AG04449 (cell line): ENCODE data around the gene CLPTM1L.
A peak's percentile ranks its signal among the peaks of the same experiment; 100 is the strongest.

ENCODE experiments used
- CTCF ChIA-PET: fragments of 350-600 bp; formaldehyde crosslinking; extraction: SDS; loops from one replicate; lab custom pipeline; 2021; ENCODE audit warnings: antibody characterized with exemption; lab: Yijun Ruan, JAX
- POLR2A ChIA-PET: fragments of 400-600, 350-600 bp; formaldehyde crosslinking; extraction: SDS; loops from one replicate; lab custom pipeline; 2020; ENCODE audit warnings: antibody characterized with exemption, inconsistent platforms; lab: Yijun Ruan, JAX
- DNase-seq: peaks from one replicate; pipeline ENCODE4 v3.0.0-alpha.2; 2010; ENCODE audit warnings: low read depth, low spot score
- H3K4me3 ChIP-seq: 2 replicates; pipeline ENCODE4 v1.5.1; 2011; ENCODE audit warnings: low read depth, mild to moderate bottlenecking, control low read depth, low read length
- CTCF ChIP-seq: IDR thresholded peaks from one replicate; pipeline ENCODE4 v1.5.1; 2011; ENCODE audit warnings: mild to moderate bottlenecking, moderate library complexity, low read length, control low read depth, inconsistent platforms; ENCODE audit not compliant: insufficient read depth; ENCODE audit errors: missing control alignments

The CLPTM1L gene

GRCh38 chr5:1351156-1351555 lies 6.3 kb upstream of the CLPTM1L start:
- CTCF ChIA-PET = no interaction called here
- no peak for TF ChIP-seq CTCF

GRCh38 chr5:1349246-1349645 lies 4.3 kb upstream of the CLPTM1L start:
- ChIA-PET POLR2A (no interaction called here), CTCF (no interaction called here)
- DNase-seq = no peak
- H3K4me3 ChIP-seq = no peak overlapping the region
- TF ChIP-seq CTCF = no peak

More at GRCh38 chr5:1351156-1351555, 6.3 kb upstream of the CLPTM1L start:
- POLR2A ChIA-PET = no interaction called here
- DNase-seq = no peak
- H3K4me3 ChIP-seq = no peak overlapping the region

GRCh38 chr5:1348986-1349245 lies 4.0 kb upstream of the CLPTM1L start:
- ChIA-PET CTCF (no interaction called here), POLR2A (no interaction called here)
- DNase-seq = no peak
- no peak overlapping the region for H3K4me3 ChIP-seq
- no peak for TF ChIP-seq CTCF

DNA sequence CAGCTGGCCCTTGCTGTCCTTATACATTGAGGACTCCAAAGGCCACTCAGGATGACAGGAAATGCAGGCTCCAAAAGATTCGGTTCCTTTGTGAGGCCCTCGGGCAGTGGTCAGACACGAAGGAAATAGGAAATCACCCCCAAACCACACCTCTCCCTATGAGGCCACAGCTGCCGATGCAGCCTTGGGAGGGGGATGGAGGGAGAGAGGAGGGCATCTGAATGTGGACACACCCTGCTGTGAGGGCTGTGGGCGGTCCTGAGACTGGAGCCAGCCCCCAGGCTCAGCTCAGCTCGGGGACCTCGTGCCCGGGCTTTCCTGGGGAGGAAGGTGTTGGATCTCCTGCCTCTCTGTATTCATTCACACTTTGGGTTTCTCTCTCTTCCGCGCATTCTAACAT lies 2.7 kb upstream of the CLPTM1L start:
- ChIA-PET CTCF (interaction anchor here (0.8 kb wide), 1 partner anchor 32 kb away, joined by 3 read pairs; no protein-coding TSS in a partner anchor), POLR2A (no interaction called here)
- no peak for DNase-seq
- TF ChIP-seq CTCF = no peak
- H3K4me3 ChIP-seq = no peak overlapping the region

GRCh38 chr5:1346627-1347440 lies 1.9 kb upstream of the CLPTM1L start:
- ChIA-PET CTCF (interaction anchor here (0.8 to 1.1 kb wide), 2 partner anchors 33 to 298 kb away, joined by 3 to 4 read pairs; no protein-coding TSS in a partner anchor), POLR2A (no interaction called here)
- TF ChIP-seq CTCF = no peak
- H3K4me3 ChIP-seq = no peak overlapping the region
- DNase-seq = no peak

- POLR2A ChIA-PET = interaction anchor here (0.5 kb wide), 1 partner anchor 454 kb away, joined by 3 read pairs; no protein-coding TSS in a partner anchor
These were observed 1.2 kb upstream of the CLPTM1L start for GRCh38 chr5:1345876-1346626.

More at GRCh38 chr5:1345876-1346626, 1.2 kb upstream of the CLPTM1L start:
- no peak for TF ChIP-seq CTCF
- H3K4me3 ChIP-seq = peak overlapping the region; percentile 88
- DNase-seq = no peak
- CTCF ChIA-PET = interaction anchor here (1.1 to 1.5 kb wide), 3 partner anchors 11 to 412 kb away, joined by 3 to 4 read pairs (median 3); no protein-coding TSS in a partner anchor
